Activated CD4-positive, alpha-beta memory T cell treated with anti-CD3 and anti-CD28 coated beads, Interleukin-2, amount 10 ng/mL, durations not matched to agents 7 days and 5 days (primary cell): ENCODE results near the gene EMILIN1. TPM values are rescaled to one million over a fixed set of nuclear protein-coding genes. Genes with fewer than 3 reads are reported as not detected.
"Not testable (repeated sequence)": the region's sequence is repeated elsewhere in the genome, so short reads cannot be mapped to it uniquely, and the experiment has no call there.

Experiments
- CTCF ChIA-PET: fragments of 350-600 bp; sonication (Branson Sonifier 250); formaldehyde crosslinking; loops from one replicate; lab custom pipeline; 2021; ENCODE audit warnings: antibody characterized with exemption, inconsistent platforms; lab: Charles Lee
- POLR2A ChIA-PET: fragments of 350-600 bp; sonication (Branson Sonifier 250); formaldehyde crosslinking; loops from one replicate; lab custom pipeline; 2021; ENCODE audit warnings: antibody characterized with exemption; lab: Charles Lee
- DNase-seq: peaks from one replicate; pipeline ENCODE4 v3.0.0-alpha.2; 2020
- H3K27ac Mint-ChIP-seq: one replicate; pipeline ENCODE4 v1.8.0; 2021; ENCODE audit warnings: mild to moderate bottlenecking, mixed read lengths
- H3K27me3 Mint-ChIP-seq: one replicate; pipeline ENCODE4 v1.8.0; 2021; ENCODE audit warnings: mixed read lengths
- H3K36me3 Mint-ChIP-seq: one replicate; pipeline ENCODE4 v1.8.0; 2021; ENCODE audit warnings: low read depth, mixed read lengths
- H3K4me1 Mint-ChIP-seq: one replicate; pipeline ENCODE4 v1.8.0; 2021; ENCODE audit warnings: mixed read lengths
- H3K4me3 Mint-ChIP-seq: one replicate; pipeline ENCODE4 v1.8.0; 2021; ENCODE audit warnings: mild to moderate bottlenecking, mixed read lengths
- H3K9me3 Mint-ChIP-seq: one replicate; pipeline ENCODE4 v1.8.0; 2021; ENCODE audit warnings: mixed read lengths
- total RNA-seq, 2 experiments: library from RNA; stranded (reverse); gene quantifications; one replicate each; pipeline ENCODE4 v1.2.3, GENCODE V29; 2021

The EMILIN1 gene
- total RNA-seq, 2 experiments from 2014 or later, result 0.70 to 0.78 TPM

GRCh38 chr2:27102329-27102728, 23.9 kb downstream of the EMILIN1 start:
- H3K27me3 Mint-ChIP-seq, result no peaks in the 10 kb centered on the region
- no peak overlapping the region for H3K27ac Mint-ChIP-seq
- POLR2A ChIA-PET, result interaction anchor here (2.0 kb wide), 1 partner anchor 16 kb away, joined by 7 read pairs; the partner anchor contains the start of gene KHK
- H3K4me3 Mint-ChIP-seq, result no peak overlapping the region
- no peak for DNase-seq
- CTCF ChIA-PET, result interaction anchor here (0.8 to 7.9 kb wide), 3 partner anchors 68 to 202 kb away, joined by 3 to 75 read pairs (median 46); partner anchors contain the start of gene TRIM54
- H3K9me3 Mint-ChIP-seq, result no peaks in the 10 kb centered on the region
- H3K36me3 Mint-ChIP-seq, result no peaks in the 10 kb centered on the region
- H3K4me1 Mint-ChIP-seq, result no peaks in the 10 kb centered on the region

GRCh38 chr2:27105981-27106380, 27.6 kb downstream of the EMILIN1 start:
- H3K9me3 Mint-ChIP-seq, result no peaks in the 10 kb centered on the region
- POLR2A ChIA-PET, result interaction anchor here (0.8 kb wide), 1 partner anchor 10 kb away, joined by 4 read pairs; no protein-coding TSS in a partner anchor
- CTCF ChIA-PET, result interaction anchor here (0.8 to 2.4 kb wide), 5 partner anchors 10 to 197 kb away, joined by 3 to 6 read pairs (median 5); no protein-coding TSS in a partner anchor

GRCh38 chr2:27108221-27108620, 29.8 kb downstream of the EMILIN1 start:
- Mint-ChIP-seq H3K9me3 (no peaks in the 10 kb centered on the region), H3K4me1 (no peaks in the 10 kb centered on the region), H3K4me3 (no peak overlapping the region), H3K27ac (no peak overlapping the region), H3K36me3 (no peaks in the 10 kb centered on the region), H3K27me3 (no peaks in the 10 kb centered on the region)
- no peak for DNase-seq
- POLR2A ChIA-PET, result interaction anchor here (1.6 kb wide), 1 partner anchor 16 kb away, joined by 5 read pairs; the partner anchor contains the start of gene ABHD1
- CTCF ChIA-PET, result interaction anchor here (1.0 to 1.2 kb wide), 2 partner anchors 9 to 11 kb away, joined by 3 to 5 read pairs; no protein-coding TSS in a partner anchor

More at GRCh38 chr2:27105981-27106380, 27.6 kb downstream of the EMILIN1 start:
- no peaks in the 10 kb centered on the region for H3K36me3 Mint-ChIP-seq
- no peaks in the 10 kb centered on the region for H3K4me1 Mint-ChIP-seq
- no peak for DNase-seq
- H3K4me3 Mint-ChIP-seq, result no peak overlapping the region
- H3K27ac Mint-ChIP-seq, result no peak overlapping the region
- H3K27me3 Mint-ChIP-seq, result no peaks in the 10 kb centered on the region

GRCh38 chr2:27109083-27109482, 30.7 kb downstream of the EMILIN1 start:
- Mint-ChIP-seq H3K4me1 (no peaks in the 10 kb centered on the region), H3K27me3 (no peaks in the 10 kb centered on the region), H3K9me3 (no peaks in the 10 kb centered on the region), H3K36me3 (no peaks in the 10 kb centered on the region), H3K27ac (no peak overlapping the region), H3K4me3 (no peak overlapping the region)
- ChIA-PET CTCF (interaction anchor here (0.7 to 1.2 kb wide), 2 partner anchors 10 to 460 kb away, joined by 3 to 5 read pairs; no protein-coding TSS in a partner anchor), POLR2A (interaction anchor here (1.6 kb wide), 1 partner anchor 15 kb away, joined by 5 read pairs; the partner anchor contains the start of gene ABHD1)
- no peak for DNase-seq

- H3K4me1 Mint-ChIP-seq, CTCF ChIA-PET, DNase-seq, H3K36me3 Mint-ChIP-seq, H3K27me3 Mint-ChIP-seq, H3K9me3 Mint-ChIP-seq, H3K27ac Mint-ChIP-seq, H3K4me3 Mint-ChIP-seq, POLR2A ChIA-PET: not testable (repeated sequence)
These were observed 32.4 kb downstream of the EMILIN1 start for GRCh38 chr2:27110603-27111352.

GRCh38 chr2:27111392-27112078, 33.1 kb downstream of the EMILIN1 start:
- H3K9me3 Mint-ChIP-seq, CTCF ChIA-PET, H3K4me3 Mint-ChIP-seq, H3K27ac Mint-ChIP-seq, H3K27me3 Mint-ChIP-seq, H3K4me1 Mint-ChIP-seq, H3K36me3 Mint-ChIP-seq, DNase-seq: not testable (repeated sequence)
- POLR2A ChIA-PET, result interaction anchor here (1.1 kb wide), 1 partner anchor 14 kb away, joined by 3 read pairs; no protein-coding TSS in a partner anchor

- Mint-ChIP-seq H3K4me3 (no peak overlapping the region), H3K4me1 (peaks cover 6% of the 10 kb centered on the region), H3K27me3 (peaks cover 34% of the 10 kb centered on the region), H3K36me3 (no peaks in the 10 kb centered on the region), H3K9me3 (no peaks in the 10 kb centered on the region), H3K27ac (no peak overlapping the region)
- CTCF ChIA-PET, result interaction anchor here (1.4 kb wide), 1 partner anchor 18 kb away, joined by 4 read pairs; no protein-coding TSS in a partner anchor
- DNase-seq, result no peak
- POLR2A ChIA-PET, result no interaction called here
These were observed 37.1 kb downstream of the EMILIN1 start for GRCh38 chr2:27115519-27115918.

GRCh38 chr2:27117995-27118524, 39.6 kb downstream of the EMILIN1 start:
- ChIA-PET POLR2A (no interaction called here), CTCF (no interaction called here)
- Mint-ChIP-seq H3K9me3 (no peaks in the 10 kb centered on the region), H3K4me3 (no peak overlapping the region), H3K27me3 (peaks cover 57% of the 10 kb centered on the region), H3K27ac (no peak overlapping the region), H3K4me1 (peaks cover 7% of the 10 kb centered on the region), H3K36me3 (no peaks in the 10 kb centered on the region)
- no peak for DNase-seq

GRCh38 chr2:27118525-27119329, 40.3 kb downstream of the EMILIN1 start, which contains the start of gene CGREF1:
CGREF1 (minus strand) TSS chr2:27119128; CDS start chr2:27104366, 14,762 bp downstream.
- Mint-ChIP-seq H3K4me3 (peak within 1 kb of the TSS; percentile 59), H3K36me3 (no peaks in the 10 kb centered on the region), H3K9me3 (no peaks in the 10 kb centered on the region), H3K4me1 (peaks cover 11% of the 10 kb centered on the region), H3K27ac (no peak within 1 kb of the TSS), H3K27me3 (peaks cover 59% of the 10 kb centered on the region)
- DNase-seq, result no peak
- ChIA-PET CTCF (no interaction called here), POLR2A (no interaction called here)

- Mint-ChIP-seq H3K27me3 (peaks cover 62% of the 10 kb centered on the region), H3K4me1 (peaks cover 14% of the 10 kb centered on the region), H3K4me3 (peak overlapping the region; percentile 59)
- H3K9me3 Mint-ChIP-seq, H3K27ac Mint-ChIP-seq, DNase-seq, H3K36me3 Mint-ChIP-seq, CTCF ChIA-PET, POLR2A ChIA-PET: not testable (repeated sequence)
These were observed 40.9 kb downstream of the EMILIN1 start for GRCh38 chr2:27119330-27119670.

GRCh38 chr2:27121906-27122305, 43.5 kb downstream of the EMILIN1 start:
- Mint-ChIP-seq H3K27ac (no peak overlapping the region), H3K27me3 (peaks cover 53% of the 10 kb centered on the region), H3K4me1 (peaks cover 14% of the 10 kb centered on the region), H3K4me3 (no peak overlapping the region), H3K9me3 (no peaks in the 10 kb centered on the region), H3K36me3 (no peaks in the 10 kb centered on the region)
- ChIA-PET POLR2A (interaction anchor here (1.2 kb wide), 1 partner anchor 9 kb away, joined by 3 read pairs; no protein-coding TSS in a partner anchor), CTCF (interaction anchor here (4.0 kb wide), 1 partner anchor 12 kb away, joined by 26 read pairs; the partner anchor contains the start of gene PREB)
- no peak for DNase-seq

- Mint-ChIP-seq H3K4me1 (peaks cover 14% of the 10 kb centered on the region), H3K4me3 (peak overlapping the region; percentile 79), H3K27ac (no peak overlapping the region), H3K9me3 (no peaks in the 10 kb centered on the region), H3K36me3 (no peaks in the 10 kb centered on the region), H3K27me3 (peaks cover 46% of the 10 kb centered on the region)
- no peak for DNase-seq
- ChIA-PET CTCF (interaction anchor here (0.9 to 4.0 kb wide), 7 partner anchors 11 to 180 kb away, joined by 3 to 26 read pairs (median 5); partner anchors contain the start of gene PREB), POLR2A (interaction anchor here (0.7 to 3.0 kb wide), 4 partner anchors 10 to 89 kb away, joined by 3 to 57 read pairs (median 4); partner anchors contain the start of genes ATRAID, OST4, PREB and SLC5A6)
These were observed 44.4 kb downstream of the EMILIN1 start for GRCh38 chr2:27122791-27123190.
